ENCODE results near the gene POLE.

The POLE gene

GRCh38 chr12:132664206-132665148 lies 22.7 kb downstream of the POLE start:
- no peak overlapping the region for H3K4me3 ChIP-seq (ENCODE audit: low read depth, low read length)
- no peak for DNase-seq (ENCODE audit: low read depth, low spot score)
- TF ChIP-seq CTCF (IDR thresholded peaks at IDR 0.05; ENCODE audit: low read depth, low read length) = no peak
- in situ Hi-C loops (cut with HindIII; ENCODE audit: low sequenced_read_pairs) = no loop called here

GRCh38 chr12:132662901-132663755 lies 24.0 kb downstream of the POLE start:
- H3K4me3 ChIP-seq (ENCODE audit: low read depth, low read length) = no peak overlapping the region
- DNase-seq (ENCODE audit: low read depth, low spot score) = no peak
- no peak for TF ChIP-seq CTCF (IDR thresholded peaks at IDR 0.05; ENCODE audit: low read depth, low read length)
- in situ Hi-C loops (cut with HindIII; ENCODE audit: low sequenced_read_pairs) = no loop called here

- H3K4me3 ChIP-seq (ENCODE audit: low read depth, low read length) = no peak overlapping the region
- DNase-seq (ENCODE audit: low read depth, low spot score) = no peak
- TF ChIP-seq CTCF (IDR thresholded peaks at IDR 0.05; ENCODE audit: low read depth, low read length) = no peak
- in situ Hi-C loops (cut with HindIII; ENCODE audit: low sequenced_read_pairs) = no loop called here
Observed at GRCh38 chr12:132661972-132662371, 25.2 kb downstream of the POLE start.

GRCh38 chr12:132660996-132661395 lies 26.1 kb downstream of the POLE start:
- in situ Hi-C loops (cut with HindIII; ENCODE audit: low sequenced_read_pairs) = no loop called here
- TF ChIP-seq CTCF (IDR thresholded peaks at IDR 0.05; ENCODE audit: low read depth, low read length) = no peak
- DNase-seq (ENCODE audit: low read depth, low spot score) = no peak
- H3K4me3 ChIP-seq (ENCODE audit: low read depth, low read length) = no peak overlapping the region

- no peak overlapping the region for H3K4me3 ChIP-seq (ENCODE audit: low read depth, low read length)
- TF ChIP-seq CTCF (IDR thresholded peaks at IDR 0.05; ENCODE audit: low read depth, low read length) = no peak
- in situ Hi-C loops (cut with HindIII; ENCODE audit: low sequenced_read_pairs) = no loop called here
- DNase-seq (ENCODE audit: low read depth, low spot score) = no peak
Observed at GRCh38 chr12:132660052-132660451, 27.1 kb downstream of the POLE start.

- H3K4me3 ChIP-seq (ENCODE audit: low read depth, low read length) = no peak overlapping the region
- in situ Hi-C loops (cut with HindIII; ENCODE audit: low sequenced_read_pairs) = no loop called here
- DNase-seq (ENCODE audit: low read depth, low spot score) = no peak
- no peak for TF ChIP-seq CTCF (IDR thresholded peaks at IDR 0.05; ENCODE audit: low read depth, low read length)
Observed at GRCh38 chr12:132659146-132659545, 28.0 kb downstream of the POLE start.
